Measurements from ENCODE around the gene STAC3.

STAC3 gene

GRCh38 chr12:57214398-57214781 is 36.6 kb downstream of the STAC3 start:
- Histone ChIP-seq H3K9me3 (ENCODE audit: control insufficient read depth, insufficient read depth, low read depth, low read length) (no peaks in the 10 kb centered on the region), H3K4me1 (ENCODE audit: control insufficient read depth, insufficient read depth, low read length) (peaks cover 5% of the 10 kb centered on the region), H3K36me3 (ENCODE audit: control insufficient read depth in 2 of 2, insufficient read depth in 1 of 2, low read length in 2 of 2) (peaks cover 0 to 35% of the 10 kb centered on the region in 2 experiments; a peak in 1 of 3 replicates), H3K27ac (ENCODE audit: extremely low read depth, low read depth, low read length) (no peak overlapping the region), H3K4me3 (ENCODE audit: low read depth, low read length) (no peak overlapping the region)
- POLR2A ChIA-PET: interaction anchor here (0.6 to 2.2 kb wide), 5 partner anchors 16 to 534 kb away, joined by 3 to 17 read pairs (median 5); partner anchors contain the start of gene SHMT2
- CTCF ChIA-PET: interaction anchor here (0.6 to 8.8 kb wide), 41 partner anchors 8 to 1279 kb away, joined by 3 to 628 read pairs (median 4); partner anchors contain the start of genes GLI1, INHBE, LRP1 and SHMT2
- TF ChIP-seq ZNF148 (tag by site-specific recombination; IDR thresholded peaks at IDR 0.05; ENCODE audit: borderline replicate concordance) (no peak), ZSCAN18 (tag by site-specific recombination; IDR thresholded peaks at IDR 0.05) (no peak), ZNF112 (tag by site-specific recombination; IDR thresholded peaks at IDR 0.05) (no peak), EGR2 (tag by site-specific recombination; IDR thresholded peaks at IDR 0.05; ENCODE audit: low read depth) (peak; percentile 54; the same call in 1 of the 2 replicates), ZBTB11 (tag by site-specific recombination; conservative IDR thresholded peaks at IDR 0.05; ENCODE audit: low read depth) (0 out of 2 replicates have a peak, but pooled peaks have one; percentile 17), ATF2 (tag by site-specific recombination; IDR thresholded peaks at IDR 0.05; ENCODE audit: low read depth) (no peak), ZNF169 (tag by site-specific recombination; IDR thresholded peaks at IDR 0.05) (no peak), ZFP41 (tag by site-specific recombination; IDR thresholded peaks at IDR 0.05; ENCODE audit: borderline replicate concordance) (no peak), ELK4 (IDR thresholded peaks at IDR 0.05; ENCODE audit: borderline replicate concordance, low read depth, low read length) (no peak), ZNF571 (tag by site-specific recombination; IDR thresholded peaks at IDR 0.05) (no peak), ZNF394 (tag by site-specific recombination; IDR thresholded peaks at IDR 0.05; ENCODE audit: borderline replicate concordance) (no peak), ZNF777 (tag by site-specific recombination; IDR thresholded peaks at IDR 0.05; ENCODE audit: borderline replicate concordance) (no peak), ZNF426 (tag by site-specific recombination; IDR thresholded peaks at IDR 0.05) (no peak), ZNF660 (tag by site-specific recombination; IDR thresholded peaks at IDR 0.05) (no peak), ZNF488 (tag by site-specific recombination; IDR thresholded peaks at IDR 0.05) (no peak), ZNF280C (tag by site-specific recombination; IDR thresholded peaks at IDR 0.05) (no peak), HOXC10 (CRISPR knock-in tag; IDR thresholded peaks at IDR 0.05) (no peak), ZNF175 (tag by site-specific recombination; IDR thresholded peaks at IDR 0.05) (no peak), ZNF510 (tag by site-specific recombination; IDR thresholded peaks at IDR 0.05; ENCODE audit: insufficient replicate concordance) (no peak), ZNF416 (tag by site-specific recombination; IDR thresholded peaks at IDR 0.05) (no peak), OSR2 (tag by site-specific recombination; IDR thresholded peaks at IDR 0.05) (no peak)

All from HEK293 (cell line).